22Rv1 (cell line): ENCODE measurements around the gene FTCD.

ENCODE experiments used
- ZFX ChIP-seq: fragments of 450-650 bp; IDR thresholded peaks from 2 replicates; pipeline ENCODE4 v1.6.1; 2017; ENCODE audit warnings: antibody characterized with exemption, borderline replicate concordance
- TF ChIP-seq, protein P1 (sequence below): fragments of 450-650 bp; IDR thresholded peaks from 2 replicates; pipeline ENCODE4 v1.5.1; 2017; ENCODE audit warnings: mild to moderate bottlenecking

DNA sequence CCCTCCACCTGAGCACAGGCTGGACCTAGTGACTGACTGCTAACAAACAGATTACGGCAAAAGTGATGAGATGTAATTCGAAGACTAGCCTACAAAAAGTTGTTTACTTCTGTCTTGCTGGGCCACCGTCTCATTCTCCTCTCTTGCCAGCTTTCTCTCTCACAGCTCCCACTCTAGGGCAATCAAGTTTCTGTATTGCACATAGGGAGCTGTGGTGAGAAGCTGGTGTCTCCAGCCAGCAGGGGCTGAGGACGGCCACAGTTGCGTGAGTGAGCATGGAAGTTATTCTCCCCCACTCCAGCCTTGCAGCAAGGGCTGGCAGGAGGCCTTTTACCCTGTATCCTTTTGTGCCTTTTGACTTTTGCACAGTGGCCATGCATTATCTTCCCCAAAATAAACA, 66.1 kb downstream of the FTCD start:
- TF ChIP-seq, protein P1, sequence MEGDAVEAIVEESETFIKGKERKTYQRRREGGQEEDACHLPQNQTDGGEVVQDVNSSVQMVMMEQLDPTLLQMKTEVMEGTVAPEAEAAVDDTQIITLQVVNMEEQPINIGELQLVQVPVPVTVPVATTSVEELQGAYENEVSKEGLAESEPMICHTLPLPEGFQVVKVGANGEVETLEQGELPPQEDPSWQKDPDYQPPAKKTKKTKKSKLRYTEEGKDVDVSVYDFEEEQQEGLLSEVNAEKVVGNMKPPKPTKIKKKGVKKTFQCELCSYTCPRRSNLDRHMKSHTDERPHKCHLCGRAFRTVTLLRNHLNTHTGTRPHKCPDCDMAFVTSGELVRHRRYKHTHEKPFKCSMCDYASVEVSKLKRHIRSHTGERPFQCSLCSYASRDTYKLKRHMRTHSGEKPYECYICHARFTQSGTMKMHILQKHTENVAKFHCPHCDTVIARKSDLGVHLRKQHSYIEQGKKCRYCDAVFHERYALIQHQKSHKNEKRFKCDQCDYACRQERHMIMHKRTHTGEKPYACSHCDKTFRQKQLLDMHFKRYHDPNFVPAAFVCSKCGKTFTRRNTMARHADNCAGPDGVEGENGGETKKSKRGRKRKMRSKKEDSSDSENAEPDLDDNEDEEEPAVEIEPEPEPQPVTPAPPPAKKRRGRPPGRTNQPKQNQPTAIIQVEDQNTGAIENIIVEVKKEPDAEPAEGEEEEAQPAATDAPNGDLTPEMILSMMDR, result no peak
- no peak for TF ChIP-seq ZFX
